HepG2 (cell line): Measurements from ENCODE around the gene DPEP1. TPM values are rescaled to one million over a fixed set of nuclear protein-coding genes. Genes with fewer than 3 reads are reported as not detected.

Experiments
- ADNP ChIP-seq: sonication (generic); formaldehyde crosslinking; IDR thresholded peaks from 2 replicates; pipeline ENCODE4 v1.4.0; 2020; ENCODE audit warnings: missing genetic modification reagents
- ATM ChIP-seq: fragments of 450-650 bp; IDR thresholded peaks from 2 replicates; pipeline ENCODE4 v1.7.1; 2017; ENCODE audit warnings: mild to moderate bottlenecking, borderline replicate concordance
- GABPB1 ChIP-seq: IDR thresholded peaks from 2 replicates; pipeline ENCODE4 v1.6.1; 2016; ENCODE audit warnings: mild to moderate bottlenecking, missing genetic modification reagents, moderate library complexity, missing compliant biosample characterization
- GFI1 ChIP-seq: sonication (generic); formaldehyde crosslinking; IDR thresholded peaks from 2 replicates; pipeline ENCODE4 v1.5.0; 2020; ENCODE audit warnings: missing genetic modification reagents, mild to moderate bottlenecking, borderline replicate concordance
- GTF3A ChIP-seq: sonication (generic); formaldehyde crosslinking; conservative IDR thresholded peaks from 2 replicates; pipeline ENCODE4 v1.4.0; 2020; ENCODE audit warnings: mild to moderate bottlenecking, missing genetic modification reagents
- HES4 ChIP-seq: sonication (generic); formaldehyde crosslinking; IDR thresholded peaks from 2 replicates; pipeline ENCODE4 v1.9.0; 2021; ENCODE audit warnings: mild to moderate bottlenecking, missing genetic modification reagents, borderline replicate concordance
- HNRNPL ChIP-seq: fragments of 200-400 bp; formaldehyde crosslinking; IDR thresholded peaks from 2 replicates; pipeline ENCODE4 v1.6.1; 2017; ENCODE audit warnings: mild to moderate bottlenecking, low read depth, low read length
- HNRNPLL ChIP-seq: fragments of 200-400 bp; formaldehyde crosslinking; IDR thresholded peaks from 2 replicates; pipeline ENCODE4 v1.6.1; 2017; ENCODE audit warnings: mild to moderate bottlenecking, low read depth, low read length; ENCODE audit not compliant: poor library complexity, severe bottlenecking
- MEF2D ChIP-seq: sonication (generic); formaldehyde crosslinking; IDR thresholded peaks from 2 replicates; pipeline ENCODE4 v1.5.1; 2020; ENCODE audit warnings: mild to moderate bottlenecking, missing genetic modification reagents
- NFE2 ChIP-seq: sonication (generic); formaldehyde crosslinking; IDR thresholded peaks from 2 replicates; pipeline ENCODE4 v1.4.0; 2020; ENCODE audit warnings: missing genetic modification reagents
- NFYC ChIP-seq: IDR thresholded peaks from 2 replicates; pipeline ENCODE4 v1.6.1; 2016; ENCODE audit warnings: missing genetic modification reagents, missing compliant biosample characterization
- PCBP1 ChIP-seq: fragments of 200-400 bp; formaldehyde crosslinking; IDR thresholded peaks from 2 replicates; pipeline ENCODE4 v1.6.1; 2017; ENCODE audit warnings: mild to moderate bottlenecking, low read depth, low read length, borderline replicate concordance
- PCBP2 ChIP-seq: fragments of 200-400 bp; formaldehyde crosslinking; optimal IDR thresholded peaks from 2 replicates; pipeline ENCODE3; 2018; ENCODE audit warnings: low read length, low read depth; ENCODE audit not compliant: poor library complexity, severe bottlenecking
- RELA ChIP-seq: sonication (generic); formaldehyde crosslinking; IDR thresholded peaks from 2 replicates; pipeline ENCODE4 v1.4.0; 2020; ENCODE audit warnings: missing genetic modification reagents
- SRY ChIP-seq: sonication (generic); formaldehyde crosslinking; IDR thresholded peaks from 2 replicates; pipeline ENCODE4 v1.8.0; 2022; ENCODE audit warnings: mild to moderate bottlenecking, missing genetic modification reagents
- TBL1XR1 ChIP-seq: fragments of 150-350 bp; IDR thresholded peaks from 2 replicates; pipeline ENCODE4 v1.6.1; 2014; ENCODE audit warnings: borderline replicate concordance, low read length; ENCODE audit not compliant: partially characterized antibody
- TIGD3 ChIP-seq: sonication (generic); formaldehyde crosslinking; IDR thresholded peaks from 2 replicates; pipeline ENCODE4 v1.5.1; 2020; ENCODE audit warnings: mild to moderate bottlenecking, missing genetic modification reagents, borderline replicate concordance
- TRIM22 ChIP-seq: fragments of 450-650 bp; IDR thresholded peaks from 2 replicates; pipeline ENCODE4 v1.6.1; 2017
- ZFY ChIP-seq: sonication (generic); formaldehyde crosslinking; IDR thresholded peaks from 2 replicates; pipeline ENCODE4 v1.4.0; 2020; ENCODE audit warnings: missing genetic modification reagents
- ZNF274 ChIP-seq: sonication (generic); formaldehyde crosslinking; IDR thresholded peaks from 2 replicates; pipeline ENCODE4 v1.5.1; 2020; ENCODE audit warnings: mild to moderate bottlenecking, missing genetic modification reagents
- ZNF350 ChIP-seq: sonication (generic); formaldehyde crosslinking; IDR thresholded peaks from 2 replicates; pipeline ENCODE4 v1.4.0; 2020; ENCODE audit warnings: mild to moderate bottlenecking, low read depth, missing genetic modification reagents, borderline replicate concordance
- ZNF572 ChIP-seq: sonication (generic); formaldehyde crosslinking; IDR thresholded peaks from 2 replicates; pipeline ENCODE4 v1.5.1; 2020; ENCODE audit warnings: mild to moderate bottlenecking, missing genetic modification reagents
- ZNF850 ChIP-seq: sonication (generic); formaldehyde crosslinking; conservative IDR thresholded peaks from 2 replicates; pipeline ENCODE4 v1.9.0; 2021; ENCODE audit warnings: mild to moderate bottlenecking, missing genetic modification reagents
- ZNF878 ChIP-seq: sonication (generic); formaldehyde crosslinking; IDR thresholded peaks from 2 replicates; pipeline ENCODE4 v1.8.1; 2023; ENCODE audit warnings: mild to moderate bottlenecking, missing genetic modification reagents, moderate library complexity
- polyA plus RNA-seq, 8 experiments: library from polyadenylated mRNA; depleted of rRNA in 3 of 8; stranded (reverse) in 7 of 8; unstranded in 1 of 8; fragments of >200 nt; fragmentation: Illumina TruSeq in 4 of 8; extraction: Trizol in 4 of 8; gene quantifications; 2 replicates each; pipeline versions ENCODE4 v1.2.1 to v1.2.3, GENCODE V29; 2011 to 2016; ENCODE audit warnings: low read depth in 4 of 8, missing spikeins in 1 of 8, mixed read lengths in 1 of 8; ENCODE audit not compliant: insufficient read depth in 1 of 8
- total RNA-seq, 5 experiments: library from RNA; depleted of rRNA; stranded (reverse); fragments of >200 nt; fragmentation: Illumina TruSeq; extraction: Trizol; gene quantifications; 2 replicates each; pipeline ENCODE4 v1.2.3, GENCODE V29; 2016; ENCODE audit warnings: low read depth in 1 of 5
- TF ChIP-seq, protein P1 (sequence below): sonication (generic); formaldehyde crosslinking; IDR thresholded peaks from 2 replicates; pipeline ENCODE4 v1.4.0; 2020; ENCODE audit warnings: missing genetic modification reagents
- TF ChIP-seq, protein P2 (sequence below), 2 experiments: fragments of 450-650 bp in 1 of 2; sonication (generic) in 1 of 2; formaldehyde crosslinking; IDR thresholded peaks; 2 replicates each; pipeline versions ENCODE4 v1.5.0 to v1.8.0; 2020 to 2022; ENCODE audit warnings: mild to moderate bottlenecking in 1 of 2, missing genetic modification reagents in 1 of 2

DPEP1 gene
- total and polyA plus RNA-seq, 2 of the 13 experiments (the other 11 are each of a cell fraction or from before 2014, with no cell fraction given), result 37.6 to 52.2 TPM

DNA sequence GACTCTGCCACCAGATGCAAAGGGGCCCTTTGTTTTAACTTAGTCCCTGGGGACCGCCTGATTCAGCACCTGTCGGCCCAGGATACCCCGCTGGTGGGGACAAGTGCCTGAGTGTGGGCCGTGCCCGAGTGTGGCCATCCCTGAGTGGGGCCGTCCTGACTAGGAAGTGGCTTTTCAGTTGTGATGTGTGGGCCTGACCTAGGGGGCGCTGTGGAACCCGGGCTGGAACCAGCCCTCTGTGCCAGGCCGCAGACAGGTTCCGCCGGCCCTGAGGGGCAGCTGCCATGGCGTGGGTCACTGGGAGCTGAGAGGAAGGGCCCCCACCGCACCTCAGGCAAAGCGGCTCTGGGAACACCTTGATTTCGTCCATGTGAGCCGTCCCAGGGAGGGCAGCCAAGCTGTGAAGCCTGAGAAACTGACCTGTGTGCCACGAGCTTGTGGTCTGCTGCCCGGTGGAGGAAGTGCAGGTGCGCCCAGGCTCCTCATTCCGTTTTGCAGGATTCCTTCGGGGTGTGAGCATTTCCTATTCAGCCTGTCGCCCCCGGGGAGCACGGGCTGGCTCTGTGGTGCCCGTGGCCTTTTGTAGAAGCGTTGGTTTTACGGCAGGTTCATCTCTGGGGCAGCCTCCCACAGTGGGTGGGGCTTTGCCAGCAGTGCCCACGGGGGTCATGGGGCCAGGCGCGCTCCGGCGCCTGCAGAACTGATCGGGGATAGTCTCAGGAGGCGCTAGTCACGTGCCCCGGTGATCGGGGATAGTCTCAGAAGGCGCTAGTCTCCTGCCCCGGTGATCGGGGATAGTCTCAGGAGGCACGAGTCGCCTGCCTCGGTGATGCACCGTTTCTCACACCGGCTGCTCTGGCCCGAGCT lies 47.7 kb upstream of the DPEP1 start (continued):
- TF ChIP-seq HES4 (CRISPR knock-in tag) (peak; percentile 51; the same call in 1 of the 2 replicates), ZNF274 (CRISPR knock-in tag) (peak; percentile 55), RELA (CRISPR knock-in tag) (no peak), NFE2 (CRISPR knock-in tag) (no peak), PCBP2 (no peak), ADNP (CRISPR knock-in tag) (peak; percentile 96), TRIM22 (no peak), ZFY (CRISPR knock-in tag) (peak; percentile 69), MEF2D (CRISPR knock-in tag) (no peak), GABPB1 (CRISPR knock-in tag) (peak; percentile 71), TIGD3 (CRISPR knock-in tag) (no peak), PCBP1 (no peak), ZNF850 (no peak), GTF3A (CRISPR knock-in tag) (no peak), ZNF572 (0 out of 2 replicates have a peak, but pooled peaks have one; percentile 74), NFYC (no peak), TBL1XR1 (peak; percentile 2), ZNF350 (CRISPR knock-in tag) (peak; percentile 76), HNRNPL (peak; percentile 97), ATM (no peak), GFI1 (CRISPR knock-in tag) (no peak), HNRNPLL (peak; percentile 58), ZNF878 (no peak), SRY (CRISPR knock-in tag) (peak; percentile 82; the same call in 1 of the 2 replicates)
- TF ChIP-seq, protein P1, sequence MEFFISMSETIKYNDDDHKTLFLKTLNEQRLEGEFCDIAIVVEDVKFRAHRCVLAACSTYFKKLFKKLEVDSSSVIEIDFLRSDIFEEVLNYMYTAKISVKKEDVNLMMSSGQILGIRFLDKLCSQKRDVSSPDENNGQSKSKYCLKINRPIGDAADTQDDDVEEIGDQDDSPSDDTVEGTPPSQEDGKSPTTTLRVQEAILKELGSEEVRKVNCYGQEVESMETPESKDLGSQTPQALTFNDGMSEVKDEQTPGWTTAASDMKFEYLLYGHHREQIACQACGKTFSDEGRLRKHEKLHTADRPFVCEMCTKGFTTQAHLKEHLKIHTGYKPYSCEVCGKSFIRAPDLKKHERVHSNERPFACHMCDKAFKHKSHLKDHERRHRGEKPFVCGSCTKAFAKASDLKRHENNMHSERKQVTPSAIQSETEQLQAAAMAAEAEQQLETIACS (CRISPR knock-in tag), result 0 out of 2 replicates have a peak, but pooled peaks have one; percentile 27
- TF ChIP-seq, protein P2, sequence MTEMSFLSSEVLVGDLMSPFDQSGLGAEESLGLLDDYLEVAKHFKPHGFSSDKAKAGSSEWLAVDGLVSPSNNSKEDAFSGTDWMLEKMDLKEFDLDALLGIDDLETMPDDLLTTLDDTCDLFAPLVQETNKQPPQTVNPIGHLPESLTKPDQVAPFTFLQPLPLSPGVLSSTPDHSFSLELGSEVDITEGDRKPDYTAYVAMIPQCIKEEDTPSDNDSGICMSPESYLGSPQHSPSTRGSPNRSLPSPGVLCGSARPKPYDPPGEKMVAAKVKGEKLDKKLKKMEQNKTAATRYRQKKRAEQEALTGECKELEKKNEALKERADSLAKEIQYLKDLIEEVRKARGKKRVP (CRISPR knock-in tag; IDR thresholded peaks at IDR 0.05), result no peak
